SK-N-MC (cell line): ENCODE results near the gene ADAMTS17.

Experiments
- EZH2 ChIP-seq: fragments of 200-600 bp; sonication (generic); IDR thresholded peaks from one replicate; pipeline ENCODE4 v1.6.1; 2017; ENCODE audit warnings: antibody characterized with exemption
- FOXP2 ChIP-seq: optimal IDR thresholded peaks from 2 replicates; pipeline ENCODE3; 2011; ENCODE audit warnings: mild to moderate bottlenecking, moderate library complexity; ENCODE audit not compliant: insufficient read depth; ENCODE audit errors: extremely low read length, control extremely low read depth
- POLR2AphosphoS5 ChIP-seq: IDR thresholded peaks from 2 replicates; pipeline ENCODE4 v1.6.1; 2012; ENCODE audit warnings: mild to moderate bottlenecking, low read depth, low read length, borderline replicate concordance

- TF ChIP-seq POLR2AphosphoS5 (no peak), EZH2 (no peak), FOXP2 (no peak)
These were observed 154.8 kb downstream of the ADAMTS17 start for GRCh38 chr15:100186960-100187359.
